GM12892 (cell line): Measurements from ENCODE around the gene NARS2. TPM values are rescaled to one million over a fixed set of nuclear protein-coding genes. Genes with fewer than 3 reads are reported as not detected.
A peak's percentile ranks its signal among the peaks of the same experiment; 100 is the strongest.
"Not testable (repeated sequence)": the region's sequence is repeated elsewhere in the genome, so short reads cannot be mapped to it uniquely, and the experiment has no call there.

ENCODE experiments used
- DNase-seq: peaks from one replicate; pipeline ENCODE4 v3.0.0; 2011; ENCODE audit not compliant: insufficient read length
- FAIRE-seq: peaks from 2 replicates; lab custom pipeline; 2011; peaks lifted over from hg19 to GRCh38; lab: Jason Lieb, UNC
- POLR2A ChIP-seq: IDR thresholded peaks from 2 replicates; pipeline ENCODE4 v1.6.1; 2011; ENCODE audit warnings: low read depth, low read length, control low read depth
- POLR2AphosphoS5 ChIP-seq: IDR thresholded peaks from 2 replicates; pipeline ENCODE4 v1.6.1; 2011; ENCODE audit warnings: low read depth, low read length, control low read depth
- TAF1 ChIP-seq: IDR thresholded peaks from 2 replicates; pipeline ENCODE4 v1.6.1; 2011; ENCODE audit warnings: low read depth, mild to moderate bottlenecking, control low read depth, low read length, borderline replicate concordance
- polyA plus RNA-seq: library from polyadenylated mRNA; unstranded; fragments of >200 nt; gene quantifications from one replicate; pipeline ENCODE4 v1.2.1, GENCODE V29; 2012; ENCODE audit warnings: missing spikeins, inconsistent platforms; ENCODE audit not compliant: missing spikeins

NARS2 gene
- 22.9 TPM for polyA plus RNA-seq

- DNase-seq: peak; percentile 78
- FAIRE-seq: peak; percentile 99
- TF ChIP-seq POLR2AphosphoS5 (peak; percentile 91), POLR2A (peak; percentile 87), TAF1 (peak; percentile 42; the same call in 1 of the 2 replicates)
These were observed at the start of gene NARS2 for GRCh38 chr11:78574386-78575381. TSS of gene NARS2 (minus strand) at chr11:78574864. CDS start at chr11:78574488, 376 bp downstream.

- FAIRE-seq (no peak), DNase-seq (no peak)
- TF ChIP-seq TAF1: no peak
- TF ChIP-seq POLR2AphosphoS5: no peak
- no peak for TF ChIP-seq POLR2A
These were observed 48.0 kb upstream of the NARS2 start for GRCh38 chr11:78622666-78623065.

GRCh38 chr11:78620159-78620558 is 45.5 kb upstream of the NARS2 start:
- FAIRE-seq (no peak), DNase-seq (no peak)
- TF ChIP-seq POLR2A: no peak
- no peak for TF ChIP-seq POLR2AphosphoS5
- TF ChIP-seq TAF1: no peak

DNA sequence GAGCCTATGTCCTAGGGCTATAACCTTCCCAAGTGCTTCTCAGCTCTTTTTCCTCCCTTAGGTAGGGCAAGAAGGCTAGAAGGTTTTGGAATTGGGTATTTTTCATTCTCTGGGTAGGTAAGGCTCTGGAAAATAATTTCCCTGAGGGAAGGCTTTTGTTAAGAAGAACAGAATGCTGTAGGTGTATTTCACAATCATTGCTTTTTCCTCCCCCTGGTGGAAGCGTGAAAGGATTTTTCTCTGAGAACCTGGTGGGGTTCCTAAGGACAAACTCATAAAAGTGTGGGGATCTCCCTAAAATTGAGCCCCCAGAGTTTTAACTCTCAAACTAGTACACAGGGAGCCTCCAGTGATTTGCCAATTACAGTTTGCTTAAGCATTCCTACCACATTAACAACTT is 41.1 kb upstream of the NARS2 start:
- no peak for FAIRE-seq
- no peak for DNase-seq
- TF ChIP-seq POLR2A: no peak
- no peak for TF ChIP-seq TAF1
- TF ChIP-seq POLR2AphosphoS5: no peak

GRCh38 chr11:78613378-78613813 is 38.7 kb upstream of the NARS2 start:
- no peak for TF ChIP-seq TAF1
- no peak for TF ChIP-seq POLR2AphosphoS5
- no peak for TF ChIP-seq POLR2A
- FAIRE-seq (no peak), DNase-seq (no peak)

GRCh38 chr11:78612721-78613377 is 38.2 kb upstream of the NARS2 start:
- TF ChIP-seq TAF1: no peak
- TF ChIP-seq POLR2A: no peak
- no peak for TF ChIP-seq POLR2AphosphoS5
- FAIRE-seq: no peak
- DNase-seq: no peak

- FAIRE-seq, DNase-seq: not testable (repeated sequence)
These were observed 34.7 kb upstream of the NARS2 start for GRCh38 chr11:78609321-78609720.

DNA sequence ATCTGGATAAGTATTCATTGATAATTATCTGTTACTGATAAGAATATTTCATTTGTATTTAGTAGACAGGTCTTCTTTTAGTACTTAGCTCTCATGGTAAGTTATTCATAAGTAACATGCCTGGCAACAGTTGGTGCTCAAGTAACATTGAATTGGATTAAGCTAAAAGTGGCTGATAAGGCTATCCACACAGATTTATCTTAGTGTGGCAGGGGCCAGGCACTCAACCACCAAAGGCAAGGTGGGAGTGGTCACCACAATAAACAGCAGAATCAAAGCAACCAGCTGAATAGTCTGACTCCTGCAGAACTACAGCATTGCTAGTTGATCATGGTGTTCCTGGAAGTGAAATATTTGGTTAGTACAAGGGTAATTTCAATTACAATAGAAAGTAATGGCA is 33.0 kb upstream of the NARS2 start:
- TF ChIP-seq POLR2A: no peak
- no peak for TF ChIP-seq TAF1
- no peak for TF ChIP-seq POLR2AphosphoS5
- DNase-seq: no peak

DNA sequence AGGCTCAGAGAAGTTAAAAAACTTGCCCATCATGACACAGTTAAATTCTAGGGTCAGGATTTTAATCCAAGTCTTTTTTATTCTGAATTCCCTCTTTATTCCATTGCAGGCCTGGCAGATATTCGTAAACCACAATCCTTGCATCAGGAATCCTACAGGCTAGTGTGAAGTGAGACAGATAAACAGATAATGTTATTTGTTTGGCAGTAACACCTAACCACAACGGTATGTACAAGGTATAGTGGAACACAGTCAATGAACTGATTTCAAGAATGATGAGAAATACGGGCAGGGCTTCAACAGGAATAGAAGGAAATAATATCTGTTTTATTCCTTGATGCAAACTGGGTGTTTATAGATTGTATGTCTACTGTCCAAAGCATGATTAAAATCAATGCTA is 32.0 kb upstream of the NARS2 start:
- no peak for DNase-seq
- no peak for FAIRE-seq
- no peak for TF ChIP-seq POLR2A
- TF ChIP-seq POLR2AphosphoS5: no peak
- no peak for TF ChIP-seq TAF1

More for the DNA sequence above, 33.0 kb upstream of the NARS2 start:
- FAIRE-seq: no peak

- no peak for FAIRE-seq
- no peak for DNase-seq
- TF ChIP-seq POLR2A (no peak), TAF1 (no peak), POLR2AphosphoS5 (no peak)
These were observed 30.6 kb upstream of the NARS2 start for GRCh38 chr11:78605296-78605695.

DNA sequence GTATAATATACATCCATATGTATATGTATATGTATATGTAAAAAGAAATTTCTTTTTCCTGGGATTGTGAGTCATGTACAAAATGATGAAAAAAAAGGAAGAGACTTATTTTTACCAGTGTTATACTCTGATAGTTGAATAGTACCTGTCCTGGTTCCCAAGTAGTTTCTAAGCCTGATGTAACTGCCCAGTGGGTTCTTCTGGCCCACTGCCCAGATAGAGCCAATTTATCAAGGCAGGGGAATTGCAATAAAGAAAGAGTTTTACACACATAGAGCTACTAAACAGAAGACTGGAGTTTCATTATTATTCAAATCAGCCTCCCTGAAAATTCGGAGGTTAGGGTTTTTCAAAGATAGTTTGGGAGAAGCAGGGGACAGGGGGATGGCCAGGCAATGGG is 29.1 kb upstream of the NARS2 start:
- no peak for TF ChIP-seq POLR2A
- FAIRE-seq: no peak
- DNase-seq: no peak

- not testable (repeated sequence) for FAIRE-seq, DNase-seq
These were observed 28.1 kb upstream of the NARS2 start for GRCh38 chr11:78602771-78603170.

- not testable (repeated sequence) for DNase-seq, FAIRE-seq
These were observed 26.4 kb upstream of the NARS2 start for GRCh38 chr11:78601066-78601465.

DNA sequence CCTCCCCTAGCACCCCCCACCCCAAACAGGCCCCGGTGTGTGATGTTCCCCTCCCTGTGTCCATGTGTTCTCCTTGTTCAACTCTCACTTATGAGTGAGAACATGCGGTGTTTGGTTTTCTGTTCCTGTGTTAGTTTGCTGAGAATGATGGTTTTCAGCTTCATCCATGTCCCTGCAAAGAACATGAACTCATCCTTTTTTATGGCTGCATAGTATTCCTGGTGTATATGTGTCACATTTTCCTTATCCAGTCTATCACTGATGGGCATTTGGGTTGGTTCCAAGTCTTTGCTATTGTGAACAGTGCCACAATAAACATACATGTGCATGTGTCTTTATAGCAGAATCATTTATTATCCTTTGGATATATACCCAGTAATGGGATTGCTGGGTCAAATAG is 22.9 kb upstream of the NARS2 start:
- not testable (repeated sequence) for FAIRE-seq, DNase-seq
